ENCODE measurements around the gene STK31.

GRCh38 chr7:23808421-23808820 is 98.4 kb downstream of the STK31 start:
- TF ChIP-seq CTCF (IDR thresholded peaks at IDR 0.05): no peak
- no peak for TF ChIP-seq EZH2 (IDR thresholded peaks at IDR 0.05)

All from neural progenitor cell (in vitro differentiated cells).